ENCODE results near the gene CCDC171.

- TF ChIP-seq CTCF (conservative IDR thresholded peaks at IDR 0.05; ENCODE audit: low read depth in 2 of 2) (no peak), NANOG (IDR thresholded peaks at IDR 0.05; ENCODE audit: borderline replicate concordance) (no peak), EZH2phosphoT487 (IDR thresholded peaks at IDR 0.05; ENCODE audit: unreplicated experiment) (no peak), CREB1 (CRISPR knock-in tag; IDR thresholded peaks at IDR 0.05; ENCODE audit: low read depth) (no peak), ETS1 (IDR thresholded peaks at IDR 0.05) (no peak), EZH2 (IDR thresholded peaks at IDR 0.05; ENCODE audit: low read depth, unreplicated experiment) (no peak), POLR2AphosphoS5 (IDR thresholded peaks at IDR 0.05; ENCODE audit: low read depth) (no peak), STAT1 (IDR thresholded peaks at IDR 0.05; ENCODE audit: unreplicated experiment) (no peak), JUNB (IDR thresholded peaks at IDR 0.05; ENCODE audit: unreplicated experiment) (no peak), ZNF462 (CRISPR knock-in tag; IDR thresholded peaks at IDR 0.05) (no peak)
- TF ChIP-seq, protein P1, sequence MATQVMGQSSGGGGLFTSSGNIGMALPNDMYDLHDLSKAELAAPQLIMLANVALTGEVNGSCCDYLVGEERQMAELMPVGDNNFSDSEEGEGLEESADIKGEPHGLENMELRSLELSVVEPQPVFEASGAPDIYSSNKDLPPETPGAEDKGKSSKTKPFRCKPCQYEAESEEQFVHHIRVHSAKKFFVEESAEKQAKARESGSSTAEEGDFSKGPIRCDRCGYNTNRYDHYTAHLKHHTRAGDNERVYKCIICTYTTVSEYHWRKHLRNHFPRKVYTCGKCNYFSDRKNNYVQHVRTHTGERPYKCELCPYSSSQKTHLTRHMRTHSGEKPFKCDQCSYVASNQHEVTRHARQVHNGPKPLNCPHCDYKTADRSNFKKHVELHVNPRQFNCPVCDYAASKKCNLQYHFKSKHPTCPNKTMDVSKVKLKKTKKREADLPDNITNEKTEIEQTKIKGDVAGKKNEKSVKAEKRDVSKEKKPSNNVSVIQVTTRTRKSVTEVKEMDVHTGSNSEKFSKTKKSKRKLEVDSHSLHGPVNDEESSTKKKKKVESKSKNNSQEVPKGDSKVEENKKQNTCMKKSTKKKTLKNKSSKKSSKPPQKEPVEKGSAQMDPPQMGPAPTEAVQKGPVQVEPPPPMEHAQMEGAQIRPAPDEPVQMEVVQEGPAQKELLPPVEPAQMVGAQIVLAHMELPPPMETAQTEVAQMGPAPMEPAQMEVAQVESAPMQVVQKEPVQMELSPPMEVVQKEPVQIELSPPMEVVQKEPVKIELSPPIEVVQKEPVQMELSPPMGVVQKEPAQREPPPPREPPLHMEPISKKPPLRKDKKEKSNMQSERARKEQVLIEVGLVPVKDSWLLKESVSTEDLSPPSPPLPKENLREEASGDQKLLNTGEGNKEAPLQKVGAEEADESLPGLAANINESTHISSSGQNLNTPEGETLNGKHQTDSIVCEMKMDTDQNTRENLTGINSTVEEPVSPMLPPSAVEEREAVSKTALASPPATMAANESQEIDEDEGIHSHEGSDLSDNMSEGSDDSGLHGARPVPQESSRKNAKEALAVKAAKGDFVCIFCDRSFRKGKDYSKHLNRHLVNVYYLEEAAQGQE (IDR thresholded peaks at IDR 0.05; ENCODE audit: unreplicated experiment): no peak
Measured at GRCh38 chr9:15882328-15882727, 329.5 kb downstream of the CCDC171 start.

All from GM23338 (cell line).